Pancreas (tissue), 10 donors: ENCODE results near the gene POLN. TPM values are rescaled to one million over a fixed set of nuclear protein-coding genes. Genes with fewer than 3 reads are reported as not detected.

Experiments used
- ATAC-seq, 4 donors: fragments of 200-7000 bp; cut with Tn5 transposase; one replicate each; pipeline versions ENCODE4 v1.8.0 to v1.9.1; 2020; ENCODE audit warnings: mild to moderate bottlenecking in 4 of 4, moderate library complexity in 4 of 4
- DNase-seq, 6 donors: peaks; one replicate each; pipeline ENCODE4 v3.0.0-alpha.2; 2020
- FAIRE-seq: peaks from 2 replicates; lab custom pipeline; 2012; peaks lifted over from hg19 to GRCh38; lab: Jason Lieb, UNC
- H3K27ac ChIP-seq, 4 donors: fragments of 200-600 bp; sonication (generic); 1 replicate in 3 of 4; 2 replicates in 1 of 4; pipeline versions ENCODE4 v1.5.0 to v1.8.0; 2020
- H3K27me3 ChIP-seq, 4 donors: fragments of 200-600 bp; one replicate each; pipeline ENCODE4 v1.8.0; 2021
- H3K36me3 ChIP-seq, 3 donors: fragments of 200-600 bp; sonication (generic) in 1 of 3; one replicate each; pipeline versions ENCODE4 v1.5.0 to v1.8.0; 2020 to 2021
- H3K4me1 ChIP-seq, 3 donors: fragments of 200-600 bp; one replicate each; pipeline ENCODE4 v1.8.0; 2021
- H3K4me3 ChIP-seq, 4 donors: fragments of 200-600 bp; sonication (generic) in 2 of 4; one replicate each; pipeline versions ENCODE4 v1.5.0 to v1.8.0; 2020 to 2021
- H3K9me3 ChIP-seq, 4 donors: fragments of 200-600 bp; one replicate each; pipeline ENCODE4 v1.8.0; 2021
- WGBS, 2 donors: extraction: QIAGEN DNeasy Blood & Tissue Kit; methylation state at CpG; one replicate each; pipeline ENCODE4 v1.1.7; 2013; 5-methylcytosine and 5-hydroxymethylcytosine counted together
- intact Hi-C, 3 donors: fragments of 100-400 bp; cut with DNase I; formaldehyde crosslinking; loops; one replicate each; pipeline versions ENCODE4 v1.11.1 to v1.14.2; 2022
- polyA plus RNA-seq, 2 donors: library from polyadenylated mRNA; stranded (reverse); fragments of 200-250 nt; gene quantifications; one replicate each; pipeline ENCODE4 v1.2.3, GENCODE V29; 2013
- total RNA-seq, 6 donors: library from RNA; stranded (reverse); fragmentation: NEBNext Ultra II Directional in 4 of 6; extraction: Animal tissue kit (Norgen Biotek cat#: 25700) in 4 of 6; gene quantifications; one replicate each; pipeline versions ENCODE4 v1.2.1 to v1.2.4, GENCODE V29; 2021 to 2023
- TF ChIP-seq, protein P1 (sequence below), 4 donors: fragments of 200-600 bp; sonication (generic) in 3 of 4; IDR thresholded peaks; one replicate each; pipeline versions ENCODE4 v1.5.0 to v1.8.0; 2021; ENCODE audit warnings: antibody characterized with exemption in 4 of 4
- donor health status: healthy with polysubstance abuse.
- donor health status: DM: no; HTN: no; CAD: no; lungs with moderate emphysema.
- donor health status: DM: no; HTN: no; CAD: no.
- donor health status: control.
- donor health status: control.
- donor health status: Bipolar disorder and iron deficiency.
- donor health status: DM: yes; HTN: yes; CAD: no.
- donor health status: DM: no; HTN: no; CAD: no.
- donor health status: DM: no; HTN: no; CAD: no.
- donor health status: DM: yes; HTN: yes; CAD: no.

POLN gene
- total and polyA plus RNA-seq, 8 donors: 0.95 to 3.6 (median 1.9) TPM

DNA sequence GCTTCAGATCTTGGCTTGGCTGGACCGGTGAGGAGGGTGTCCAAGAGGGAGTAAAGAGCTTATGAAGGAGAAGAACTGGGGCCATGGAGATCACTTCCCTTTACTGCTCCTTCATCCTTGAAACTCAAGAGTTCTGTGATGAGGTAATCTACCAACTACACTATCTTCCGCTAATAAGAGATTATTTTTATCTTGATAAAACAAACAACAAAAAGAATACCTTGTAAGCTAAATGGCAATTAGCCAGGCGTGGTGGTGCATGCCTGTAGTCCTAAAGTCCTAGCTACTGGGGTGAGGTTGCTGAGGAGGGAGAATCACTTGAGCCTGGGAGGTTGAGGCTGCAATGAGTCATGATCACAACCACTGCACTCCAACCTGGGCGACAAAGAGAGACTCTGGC is 47.4 kb downstream of the POLN start:
- H3K9me3 ChIP-seq: no peaks in the 10 kb centered on the region
- 70 to 82% methylated on average over 4 of the region's 4 CpGs for WGBS, 2 donors
- no peaks in the 10 kb centered on the region for H3K27me3 ChIP-seq
- no peaks in the 10 kb centered on the region for H3K4me1 ChIP-seq
- no peak for FAIRE-seq
- no peak for DNase-seq
- TF ChIP-seq, protein P1, sequence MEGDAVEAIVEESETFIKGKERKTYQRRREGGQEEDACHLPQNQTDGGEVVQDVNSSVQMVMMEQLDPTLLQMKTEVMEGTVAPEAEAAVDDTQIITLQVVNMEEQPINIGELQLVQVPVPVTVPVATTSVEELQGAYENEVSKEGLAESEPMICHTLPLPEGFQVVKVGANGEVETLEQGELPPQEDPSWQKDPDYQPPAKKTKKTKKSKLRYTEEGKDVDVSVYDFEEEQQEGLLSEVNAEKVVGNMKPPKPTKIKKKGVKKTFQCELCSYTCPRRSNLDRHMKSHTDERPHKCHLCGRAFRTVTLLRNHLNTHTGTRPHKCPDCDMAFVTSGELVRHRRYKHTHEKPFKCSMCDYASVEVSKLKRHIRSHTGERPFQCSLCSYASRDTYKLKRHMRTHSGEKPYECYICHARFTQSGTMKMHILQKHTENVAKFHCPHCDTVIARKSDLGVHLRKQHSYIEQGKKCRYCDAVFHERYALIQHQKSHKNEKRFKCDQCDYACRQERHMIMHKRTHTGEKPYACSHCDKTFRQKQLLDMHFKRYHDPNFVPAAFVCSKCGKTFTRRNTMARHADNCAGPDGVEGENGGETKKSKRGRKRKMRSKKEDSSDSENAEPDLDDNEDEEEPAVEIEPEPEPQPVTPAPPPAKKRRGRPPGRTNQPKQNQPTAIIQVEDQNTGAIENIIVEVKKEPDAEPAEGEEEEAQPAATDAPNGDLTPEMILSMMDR (IDR thresholded peaks at IDR 0.05): no peak
- no peak for ATAC-seq
- no peak overlapping the region for H3K4me3 ChIP-seq
- intact Hi-C loops: no loop called here
- no peaks in the 10 kb centered on the region for H3K36me3 ChIP-seq
- H3K27ac ChIP-seq: no peak overlapping the region

DNA sequence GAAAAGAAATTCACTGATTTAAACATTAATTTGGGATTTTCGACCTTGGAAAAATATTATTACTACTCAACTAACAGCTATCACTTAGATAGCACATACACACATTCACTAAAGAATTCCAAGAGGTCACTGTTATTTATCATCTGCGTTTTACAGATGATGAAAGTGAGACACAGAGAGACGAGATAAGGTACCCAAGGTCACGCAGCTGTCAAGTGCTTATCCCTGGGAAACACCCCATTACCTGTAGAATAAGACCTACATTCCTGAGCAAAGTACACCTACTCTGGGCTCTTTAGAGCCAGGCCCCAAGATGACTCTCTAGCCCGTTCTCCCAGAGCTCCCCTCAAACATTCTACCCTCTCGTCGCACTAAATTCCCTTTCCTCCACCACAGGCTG is 48.6 kb downstream of the POLN start:
- H3K4me1 ChIP-seq: no peaks in the 10 kb centered on the region
- 64% methylated on average over 7 of the region's 7 CpGs for WGBS, 2 donors
- intact Hi-C loops: no loop called here
- H3K36me3 ChIP-seq: no peaks in the 10 kb centered on the region
- H3K27ac ChIP-seq: no peak overlapping the region
- FAIRE-seq (no peak), DNase-seq (no peak), ATAC-seq (no peak)
- H3K4me3 ChIP-seq: no peak overlapping the region
- no peaks in the 10 kb centered on the region for H3K27me3 ChIP-seq
- TF ChIP-seq, protein P1 (IDR thresholded peaks at IDR 0.05): no peak
- H3K9me3 ChIP-seq: no peaks in the 10 kb centered on the region

DNA sequence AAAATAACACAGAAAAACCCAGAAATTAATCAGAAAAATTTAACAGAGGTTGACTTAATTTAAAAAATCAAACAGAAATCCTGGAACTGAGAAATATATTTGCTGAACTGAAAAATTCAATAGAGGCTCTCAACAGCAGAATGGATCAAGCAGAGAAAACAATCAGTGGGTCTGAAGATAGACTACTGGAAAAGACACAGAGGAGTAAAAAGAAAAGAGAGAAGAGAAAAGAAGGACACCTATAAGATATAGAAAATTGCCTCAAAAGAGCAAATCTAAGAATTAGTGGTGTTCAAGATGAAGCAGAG is 55.1 kb downstream of the POLN start:
- no peak overlapping the region for H3K4me3 ChIP-seq
- ATAC-seq (no peak), FAIRE-seq (no peak), DNase-seq (no peak)
- no peak overlapping the region for H3K27ac ChIP-seq
- H3K9me3 ChIP-seq: no peaks in the 10 kb centered on the region
- TF ChIP-seq, protein P1 (IDR thresholded peaks at IDR 0.05): no peak
- H3K4me1 ChIP-seq: no peaks in the 10 kb centered on the region
- intact Hi-C loops: loop anchor here (5.0 to 10.0 kb wide), 3 partner anchors 272 to 535 kb away; no protein-coding TSS in a partner anchor
- H3K27me3 ChIP-seq: no peaks in the 10 kb centered on the region
- no peaks in the 10 kb centered on the region for H3K36me3 ChIP-seq

DNA sequence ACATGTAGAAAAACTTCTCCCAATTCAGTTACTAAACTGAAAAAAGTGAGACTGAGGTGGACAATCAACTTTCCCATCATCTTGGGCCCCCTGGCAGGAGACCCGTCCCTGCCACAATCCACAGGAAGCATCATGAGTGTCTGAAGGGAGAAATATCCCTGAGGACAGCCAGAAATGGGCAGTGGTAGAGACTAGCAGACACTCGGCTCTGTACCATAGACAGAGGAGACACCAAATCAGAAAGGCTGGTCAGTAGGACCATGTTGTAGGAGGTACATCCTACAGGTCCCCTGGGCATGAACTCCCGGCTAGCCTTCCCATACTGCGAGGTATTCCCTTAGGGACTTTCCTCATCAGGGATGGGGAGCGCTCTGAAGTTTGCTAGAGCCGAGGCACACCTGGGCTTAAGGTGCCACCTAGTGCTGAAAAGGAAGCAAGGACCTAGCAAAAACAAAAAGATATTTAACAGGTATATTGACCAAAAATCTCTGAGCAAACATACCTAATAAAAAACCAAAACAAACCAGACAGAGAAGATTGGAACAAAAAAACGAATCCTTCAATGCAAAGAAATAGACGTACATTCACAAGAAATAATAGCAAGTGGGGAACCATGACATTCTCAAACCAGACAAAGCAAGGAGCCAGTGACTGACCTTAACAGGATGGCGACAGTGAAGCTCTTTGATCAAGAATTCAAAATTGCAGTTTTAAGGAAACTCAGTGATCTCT is 55.6 kb downstream of the POLN start:
- Histone ChIP-seq H3K27me3 (no peaks in the 10 kb centered on the region), H3K27ac (no peak overlapping the region), H3K36me3 (no peaks in the 10 kb centered on the region), H3K4me1 (no peaks in the 10 kb centered on the region), H3K9me3 (no peaks in the 10 kb centered on the region), H3K4me3 (no peak overlapping the region)
- intact Hi-C loops: loop anchor here (5.0 to 10.0 kb wide), 3 partner anchors 271 to 534 kb away; no protein-coding TSS in a partner anchor
- WGBS, 2 donors: 25 to 26% methylated on average over 9 of the region's 9 CpGs
- DNase-seq (peak in 4 of 6 donors; percentile 33 to 51 (median 35)), FAIRE-seq (no peak), ATAC-seq (peak; percentile 77 to 99 (median 94))
- TF ChIP-seq, protein P1 (IDR thresholded peaks at IDR 0.05): peak in 3 of 4 donors; percentile 16 to 37 (median 31)

DNA sequence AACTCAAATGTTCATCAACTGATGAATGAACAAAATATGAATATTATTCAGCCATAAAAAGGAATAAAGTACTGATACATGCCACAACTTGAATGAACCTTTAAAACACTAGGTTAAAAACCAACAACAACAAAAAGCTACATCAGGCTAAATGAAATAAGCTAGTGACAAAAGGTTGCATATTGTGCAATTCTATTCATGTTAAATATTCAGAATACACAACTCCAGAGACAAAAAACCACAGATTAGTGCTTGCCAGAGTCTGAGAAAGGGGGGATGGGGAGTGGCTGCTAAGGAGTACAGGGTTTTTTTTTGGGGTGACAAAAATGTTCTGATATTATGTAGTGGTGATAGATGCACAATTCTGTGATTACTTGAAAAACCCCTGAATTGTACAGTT is 58.5 kb downstream of the POLN start:
- H3K27ac ChIP-seq: no peak overlapping the region
- H3K9me3 ChIP-seq: no peaks in the 10 kb centered on the region
- DNase-seq (no peak), ATAC-seq (no peak), FAIRE-seq (no peak)
- H3K4me1 ChIP-seq: no peaks in the 10 kb centered on the region
- no peaks in the 10 kb centered on the region for H3K36me3 ChIP-seq
- intact Hi-C loops: loop anchor here in 2 of 3 donors (10.0 kb wide), 2 partner anchors 269 to 439 kb away; no protein-coding TSS in a partner anchor
- H3K27me3 ChIP-seq: no peaks in the 10 kb centered on the region
- TF ChIP-seq, protein P1 (IDR thresholded peaks at IDR 0.05): no peak
- no peak overlapping the region for H3K4me3 ChIP-seq
